ENCODE measurements around the gene TNIP1. TPM values are rescaled to one million over a fixed set of nuclear protein-coding genes. Genes with fewer than 3 reads are reported as not detected.

TNIP1 gene
- polyA plus RNA-seq, 1 of the 3 experiments (the other 2 are of a cell fraction): 46.2 TPM

DNA sequence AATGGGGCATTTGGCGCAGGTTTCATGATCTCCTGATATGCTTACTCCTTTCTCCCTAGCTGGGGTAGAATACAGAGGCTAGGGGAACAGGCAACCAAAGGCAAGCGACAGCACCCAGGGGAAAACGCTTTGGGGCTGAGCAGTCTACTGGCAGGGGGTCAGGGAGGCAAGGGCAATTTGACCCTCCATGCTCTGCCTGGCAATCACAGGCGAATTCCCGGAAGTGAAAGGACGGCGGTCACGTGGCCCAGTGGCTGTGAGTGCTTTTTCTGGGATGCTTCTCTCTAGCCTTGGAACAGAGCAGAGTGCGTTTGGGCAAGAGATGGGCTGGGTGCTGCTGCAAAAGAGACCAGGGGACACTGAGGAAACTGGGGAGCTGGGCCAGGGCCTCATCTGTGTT is 54.7 kb downstream of the TNIP1 start:
- 99% methylated on average over 9 of the region's 9 CpGs for WGBS (ENCODE audit: low lambda C conversion rate)
- Histone ChIP-seq H3K79me2 (ENCODE audit: insufficient read depth) (no peaks in the 10 kb centered on the region), H3K27ac (ENCODE audit: low read depth in 2 of 2, low read length in 1 of 2) (no peak overlapping the region), H3F3A (replicated peaks; ENCODE audit: insufficient read depth) (no peaks in the 10 kb centered on the region), H3K4me1 (ENCODE audit: control insufficient read depth in 1 of 2, insufficient read depth in 2 of 2, low read depth in 1 of 2, low read length in 1 of 2) (peaks cover 0 to 1% of the 10 kb centered on the region in 2 experiments; a peak in 1 of 4 replicates), H3K4me3 (ENCODE audit: low read depth in 2 of 2, low read length in 1 of 2) (no peak overlapping the region), H3K27me3 (ENCODE audit: insufficient read depth) (no peaks in the 10 kb centered on the region), H3K9me2 (no peaks in the 10 kb centered on the region), H3K4me2 (no peak overlapping the region), H3K36me3 (replicated peaks in 1 of 2; ENCODE audit: control insufficient read depth in 1 of 2, insufficient read depth in 2 of 2, low read length in 1 of 2) (peaks cover 11 to 26% of the 10 kb centered on the region in 2 experiments), H3K9me3 (no peaks in the 10 kb centered on the region), H4K20me1 (ENCODE audit: insufficient read depth) (no peaks in the 10 kb centered on the region), H3K9ac (no peak overlapping the region), H2AFZ (ENCODE audit: low read depth) (no peak overlapping the region)
- CTCF ChIA-PET: interaction anchor here (1.0 to 2.3 kb wide), 3 partner anchors 24 to 139 kb away, joined by 3 to 12 read pairs (median 6); no protein-coding TSS in a partner anchor
- DNase-seq: no peak
- POLR2A ChIA-PET: no interaction called here
- TF ChIP-seq MXI1 (IDR thresholded peaks at IDR 0.05; ENCODE audit: low read depth, low read length): no peak

DNA sequence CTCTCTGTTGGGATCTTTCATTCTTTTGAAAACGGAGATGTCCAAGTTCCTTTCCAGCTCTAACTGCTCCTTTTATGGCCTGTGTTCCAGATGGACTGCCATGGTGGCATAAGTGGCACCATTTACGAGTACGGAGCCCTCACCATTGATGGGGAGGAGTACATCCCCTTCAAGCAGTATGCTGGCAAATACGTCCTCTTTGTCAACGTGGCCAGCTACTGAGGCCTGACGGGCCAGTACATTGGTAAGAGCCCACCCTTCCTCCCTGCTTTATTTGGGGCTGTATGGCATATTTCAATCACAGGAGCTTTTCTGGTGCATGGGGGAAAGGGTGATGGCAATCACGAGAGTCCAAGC is 55.6 kb downstream of the TNIP1 start:
- TF ChIP-seq JUND (IDR thresholded peaks at IDR 0.05) (no peak), CHD2 (IDR thresholded peaks at IDR 0.05; ENCODE audit: low read length, partially characterized antibody) (no peak), MEF2A (IDR thresholded peaks at IDR 0.05; ENCODE audit: borderline replicate concordance, low read depth) (no peak), EP300 (IDR thresholded peaks at IDR 0.05; ENCODE audit: borderline replicate concordance in 1 of 2, low read depth in 1 of 2, low read length in 1 of 2) (no peak), SMC3 (IDR thresholded peaks at IDR 0.05; ENCODE audit: low read depth, low read length) (no peak), FOXJ3 (CRISPR knock-in tag; IDR thresholded peaks at IDR 0.05) (no peak)
- TF ChIP-seq, protein P1, sequence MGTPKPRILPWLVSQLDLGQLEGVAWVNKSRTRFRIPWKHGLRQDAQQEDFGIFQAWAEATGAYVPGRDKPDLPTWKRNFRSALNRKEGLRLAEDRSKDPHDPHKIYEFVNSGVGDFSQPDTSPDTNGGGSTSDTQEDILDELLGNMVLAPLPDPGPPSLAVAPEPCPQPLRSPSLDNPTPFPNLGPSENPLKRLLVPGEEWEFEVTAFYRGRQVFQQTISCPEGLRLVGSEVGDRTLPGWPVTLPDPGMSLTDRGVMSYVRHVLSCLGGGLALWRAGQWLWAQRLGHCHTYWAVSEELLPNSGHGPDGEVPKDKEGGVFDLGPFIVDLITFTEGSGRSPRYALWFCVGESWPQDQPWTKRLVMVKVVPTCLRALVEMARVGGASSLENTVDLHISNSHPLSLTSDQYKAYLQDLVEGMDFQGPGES (IDR thresholded peaks at IDR 0.05; ENCODE audit: low read depth, low read length): no peak
- Histone ChIP-seq H3K4me3 (ENCODE audit: low read depth in 2 of 2, low read length in 1 of 2) (no peak overlapping the region), H3K9ac (no peak overlapping the region), H3K4me2 (no peak overlapping the region), H3K79me2 (ENCODE audit: insufficient read depth) (no peaks in the 10 kb centered on the region), H3K9me2 (no peaks in the 10 kb centered on the region), H3K36me3 (replicated peaks in 1 of 2; ENCODE audit: control insufficient read depth in 1 of 2, insufficient read depth in 2 of 2, low read length in 1 of 2) (peaks cover 8 to 18% of the 10 kb centered on the region in 2 experiments), H3K4me1 (ENCODE audit: control insufficient read depth in 1 of 2, insufficient read depth in 2 of 2, low read depth in 1 of 2, low read length in 1 of 2) (peaks cover 0 to 6% of the 10 kb centered on the region in 2 experiments; a peak in 1 of 4 replicates), H3F3A (replicated peaks; ENCODE audit: insufficient read depth) (no peaks in the 10 kb centered on the region), H3K27me3 (ENCODE audit: insufficient read depth) (no peaks in the 10 kb centered on the region), H4K20me1 (ENCODE audit: insufficient read depth) (no peaks in the 10 kb centered on the region), H3K27ac (ENCODE audit: low read depth in 2 of 2, low read length in 1 of 2) (no peak overlapping the region; a peak in 1 of 4 replicates), H3K9me3 (no peaks in the 10 kb centered on the region), H2AFZ (ENCODE audit: low read depth) (no peak overlapping the region)
- ChIA-PET CTCF (interaction anchor here (1.1 to 2.3 kb wide), 4 partner anchors 23 to 140 kb away, joined by 4 to 12 read pairs (median 6); no protein-coding TSS in a partner anchor), POLR2A (no interaction called here)
- 94% methylated on average over 4 of the region's 7 CpGs for WGBS (ENCODE audit: low lambda C conversion rate)
- no peak for DNase-seq

DNA sequence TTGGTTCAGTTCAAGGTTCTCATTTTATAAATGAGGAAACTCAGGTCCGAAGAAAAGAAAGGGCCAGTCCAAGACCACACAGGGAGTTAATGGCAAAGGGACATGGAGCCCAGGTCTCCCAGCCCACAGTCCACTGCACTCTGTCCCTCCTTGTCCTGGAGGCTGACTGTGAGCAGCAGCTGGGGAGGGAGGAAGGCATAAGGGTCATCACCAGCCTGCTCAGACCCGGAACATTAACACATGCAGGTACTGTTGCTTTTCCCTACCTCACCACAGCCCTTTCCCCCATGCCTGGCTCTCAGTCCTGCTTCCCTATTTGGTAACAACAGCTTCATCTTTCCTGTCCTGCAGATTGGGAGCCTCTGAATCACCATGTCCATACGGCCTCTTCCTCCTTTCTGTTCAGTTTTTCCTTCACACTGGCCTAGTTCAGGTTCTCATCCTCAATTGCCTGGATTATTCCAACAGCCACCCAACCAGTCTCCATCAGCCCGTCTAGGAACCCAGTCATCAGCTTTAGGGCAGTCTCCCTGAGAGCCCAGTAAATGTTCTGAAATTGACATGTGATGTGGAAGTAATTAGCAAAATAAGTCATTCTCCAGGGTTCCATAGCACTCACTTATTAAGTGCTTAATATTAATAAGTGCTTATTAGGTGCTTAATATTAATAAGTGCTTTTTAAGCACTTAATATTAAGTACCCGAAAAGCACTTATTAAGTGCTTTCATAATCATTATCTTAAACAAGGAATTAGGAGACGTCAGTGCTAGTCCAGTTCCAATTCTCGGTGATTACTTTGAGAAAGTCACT is 56.2 kb downstream of the TNIP1 start:
- 92% methylated on average over 7 of the region's 7 CpGs for WGBS (ENCODE audit: low lambda C conversion rate)
- H3K9me3 ChIP-seq: no peaks in the 10 kb centered on the region
- TF ChIP-seq FOXJ3 (CRISPR knock-in tag; IDR thresholded peaks at IDR 0.05) (no peak), CHD2 (IDR thresholded peaks at IDR 0.05; ENCODE audit: low read length, partially characterized antibody) (no peak), MEF2A (IDR thresholded peaks at IDR 0.05; ENCODE audit: borderline replicate concordance, low read depth) (no peak), NRF1 (IDR thresholded peaks at IDR 0.05; ENCODE audit: low read depth, low read length) (no peak), TAF1 (IDR thresholded peaks at IDR 0.05; ENCODE audit: borderline replicate concordance, low read depth, low read length) (no peak), EP300 (IDR thresholded peaks at IDR 0.05; ENCODE audit: borderline replicate concordance in 1 of 2, low read depth in 1 of 2, low read length in 1 of 2) (no peak), GABPA (IDR thresholded peaks at IDR 0.05; ENCODE audit: low read depth) (no peak), RXRA (IDR thresholded peaks at IDR 0.05; ENCODE audit: borderline replicate concordance, low read depth) (no peak)
- TF ChIP-seq, protein P2, sequence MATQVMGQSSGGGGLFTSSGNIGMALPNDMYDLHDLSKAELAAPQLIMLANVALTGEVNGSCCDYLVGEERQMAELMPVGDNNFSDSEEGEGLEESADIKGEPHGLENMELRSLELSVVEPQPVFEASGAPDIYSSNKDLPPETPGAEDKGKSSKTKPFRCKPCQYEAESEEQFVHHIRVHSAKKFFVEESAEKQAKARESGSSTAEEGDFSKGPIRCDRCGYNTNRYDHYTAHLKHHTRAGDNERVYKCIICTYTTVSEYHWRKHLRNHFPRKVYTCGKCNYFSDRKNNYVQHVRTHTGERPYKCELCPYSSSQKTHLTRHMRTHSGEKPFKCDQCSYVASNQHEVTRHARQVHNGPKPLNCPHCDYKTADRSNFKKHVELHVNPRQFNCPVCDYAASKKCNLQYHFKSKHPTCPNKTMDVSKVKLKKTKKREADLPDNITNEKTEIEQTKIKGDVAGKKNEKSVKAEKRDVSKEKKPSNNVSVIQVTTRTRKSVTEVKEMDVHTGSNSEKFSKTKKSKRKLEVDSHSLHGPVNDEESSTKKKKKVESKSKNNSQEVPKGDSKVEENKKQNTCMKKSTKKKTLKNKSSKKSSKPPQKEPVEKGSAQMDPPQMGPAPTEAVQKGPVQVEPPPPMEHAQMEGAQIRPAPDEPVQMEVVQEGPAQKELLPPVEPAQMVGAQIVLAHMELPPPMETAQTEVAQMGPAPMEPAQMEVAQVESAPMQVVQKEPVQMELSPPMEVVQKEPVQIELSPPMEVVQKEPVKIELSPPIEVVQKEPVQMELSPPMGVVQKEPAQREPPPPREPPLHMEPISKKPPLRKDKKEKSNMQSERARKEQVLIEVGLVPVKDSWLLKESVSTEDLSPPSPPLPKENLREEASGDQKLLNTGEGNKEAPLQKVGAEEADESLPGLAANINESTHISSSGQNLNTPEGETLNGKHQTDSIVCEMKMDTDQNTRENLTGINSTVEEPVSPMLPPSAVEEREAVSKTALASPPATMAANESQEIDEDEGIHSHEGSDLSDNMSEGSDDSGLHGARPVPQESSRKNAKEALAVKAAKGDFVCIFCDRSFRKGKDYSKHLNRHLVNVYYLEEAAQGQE (IDR thresholded peaks at IDR 0.05; ENCODE audit: low read depth, low read length): no peak
- TF ChIP-seq, protein P3, sequence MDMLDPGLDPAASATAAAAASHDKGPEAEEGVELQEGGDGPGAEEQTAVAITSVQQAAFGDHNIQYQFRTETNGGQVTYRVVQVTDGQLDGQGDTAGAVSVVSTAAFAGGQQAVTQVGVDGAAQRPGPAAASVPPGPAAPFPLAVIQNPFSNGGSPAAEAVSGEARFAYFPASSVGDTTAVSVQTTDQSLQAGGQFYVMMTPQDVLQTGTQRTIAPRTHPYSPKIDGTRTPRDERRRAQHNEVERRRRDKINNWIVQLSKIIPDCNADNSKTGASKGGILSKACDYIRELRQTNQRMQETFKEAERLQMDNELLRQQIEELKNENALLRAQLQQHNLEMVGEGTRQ (IDR thresholded peaks at IDR 0.05; ENCODE audit: borderline replicate concordance, low read depth, low read length): no peak

More for the DNA sequence above, 56.2 kb downstream of the TNIP1 start:
- Histone ChIP-seq H3K9ac (no peak overlapping the region), H3K27ac (ENCODE audit: low read depth in 2 of 2, low read length in 1 of 2) (no peak overlapping the region), H3K4me1 (ENCODE audit: control insufficient read depth in 1 of 2, insufficient read depth in 2 of 2, low read depth in 1 of 2, low read length in 1 of 2) (peaks cover 0 to 8% of the 10 kb centered on the region in 2 experiments; a peak in 1 of 4 replicates), H3F3A (replicated peaks; ENCODE audit: insufficient read depth) (no peaks in the 10 kb centered on the region), H3K4me2 (no peak overlapping the region), H2AFZ (ENCODE audit: low read depth) (no peak overlapping the region), H3K4me3 (ENCODE audit: low read depth in 2 of 2, low read length in 1 of 2) (no peak overlapping the region), H3K79me2 (ENCODE audit: insufficient read depth) (no peaks in the 10 kb centered on the region), H4K20me1 (ENCODE audit: insufficient read depth) (no peaks in the 10 kb centered on the region), H3K27me3 (ENCODE audit: insufficient read depth) (no peaks in the 10 kb centered on the region), H3K9me2 (no peaks in the 10 kb centered on the region), H3K36me3 (replicated peaks in 1 of 2; ENCODE audit: control insufficient read depth in 1 of 2, insufficient read depth in 2 of 2, low read length in 1 of 2) (peaks cover 7 to 12% of the 10 kb centered on the region in 2 experiments)
- CTCF ChIA-PET: interaction anchor here (1.1 to 2.3 kb wide), 4 partner anchors 22 to 140 kb away, joined by 4 to 12 read pairs (median 6); no protein-coding TSS in a partner anchor
- no peak for DNase-seq
- POLR2A ChIA-PET: no interaction called here

Data from SK-N-SH (cell line).